OCI-LY7 (cell line): ENCODE measurements around the gene PLD5. TPM values are rescaled to one million over a fixed set of nuclear protein-coding genes. Genes with fewer than 3 reads are reported as not detected.
"Not testable (repeated sequence)": the region's sequence is repeated elsewhere in the genome, so short reads cannot be mapped to it uniquely, and the experiment has no call there.

Experiments used
- BruUV-seq: library from RNA; stranded (reverse); fragments of 400-500 nt; replicated peaks from 2 replicates; lab custom pipeline; 2021; lab: Mats Ljungman, UMichigan
- CTCF ChIA-PET: fragments of 300-600 bp; sonication (Branson Sonifier 250); formaldehyde crosslinking; loops from one replicate; lab custom pipeline; 2022; ENCODE audit warnings: antibody characterized with exemption; ENCODE audit not compliant: unreplicated experiment; lab: Charles Lee
- POLR2A ChIA-PET: fragments of 300-600 bp; sonication (Branson Sonifier 250); formaldehyde crosslinking; loops from one replicate; lab custom pipeline; 2022; ENCODE audit warnings: antibody characterized with exemption; lab: Charles Lee
- DNase-seq: peaks from one replicate; pipeline ENCODE4 v3.0.0-alpha.2; 2015; ENCODE audit warnings: low spot score
- H2AFZ ChIP-seq: fragments of 200-600 bp; sonication (generic), shearing (Covaris generic); 2 replicates; pipeline ENCODE4 v1.6.1; 2014; ENCODE audit warnings: mild to moderate bottlenecking, antibody characterized with exemption, low read length, moderate library complexity
- H3K27ac ChIP-seq: fragments of 200-600 bp; sonication (generic); 2 replicates; pipeline ENCODE4 v1.5.1; 2014; ENCODE audit warnings: mixed run types, low read depth, mild to moderate bottlenecking, moderate library complexity, low read length, inconsistent platforms; ENCODE audit not compliant: poor library complexity, severe bottlenecking
- H3K36me3 ChIP-seq: fragments of 200-600 bp; sonication (generic); 2 replicates; pipeline ENCODE4 v1.6.1; 2014; ENCODE audit warnings: mild to moderate bottlenecking, antibody characterized with exemption, low read length, moderate library complexity, mixed read lengths; ENCODE audit not compliant: insufficient read depth
- H3K4me1 ChIP-seq: fragments of 200-600 bp; sonication (generic); 2 replicates; pipeline ENCODE4 v1.5.1; 2014; ENCODE audit warnings: mild to moderate bottlenecking, low read length; ENCODE audit not compliant: insufficient read depth, poor library complexity, severe bottlenecking
- H3K4me2 ChIP-seq: fragments of 200-600 bp; sonication (generic); 2 replicates; pipeline ENCODE4 v1.6.1; 2014; ENCODE audit warnings: mild to moderate bottlenecking, low read length
- H3K4me3 ChIP-seq: fragments of 200-600 bp; sonication (generic); 2 replicates; pipeline ENCODE4 v1.5.1; 2014; ENCODE audit warnings: mild to moderate bottlenecking, low read depth, low read length; ENCODE audit not compliant: poor library complexity, severe bottlenecking
- H3K79me2 ChIP-seq: fragments of 200-600 bp; sonication (generic); 2 replicates; pipeline ENCODE4 v1.6.1; 2016; ENCODE audit warnings: low read depth, mild to moderate bottlenecking, low read length, moderate library complexity, mixed read lengths; ENCODE audit not compliant: insufficient read depth
- H3K9me2 ChIP-seq: fragments of 200-600 bp; sonication (generic); 2 replicates; pipeline ENCODE4 v1.6.1; 2016; ENCODE audit warnings: mild to moderate bottlenecking, low read length, mixed read lengths; ENCODE audit not compliant: insufficient read depth
- H3K9me3 ChIP-seq: fragments of 200-600 bp; sonication (generic); 2 replicates; pipeline ENCODE4 v1.6.1; 2014; ENCODE audit warnings: mild to moderate bottlenecking, mixed run types, low read length, mixed read lengths
- H4K20me1 ChIP-seq: fragments of 200-600 bp; sonication (generic); 2 replicates; pipeline ENCODE4 v1.6.1; 2014; ENCODE audit warnings: mild to moderate bottlenecking, antibody characterized with exemption, low read length, moderate library complexity, mixed read lengths; ENCODE audit not compliant: insufficient read depth
- CTCF ChIP-seq: fragments of 200-600 bp; sonication (generic); conservative IDR thresholded peaks from 2 replicates; pipeline ENCODE4 v1.5.1; 2014; ENCODE audit warnings: mild to moderate bottlenecking, antibody characterized with exemption, low read length, moderate library complexity, mixed read lengths
- EZH2phosphoT487 ChIP-seq: fragments of 200-600 bp; sonication (generic); IDR thresholded peaks from 2 replicates; pipeline ENCODE4 v1.6.1; 2018; ENCODE audit warnings: low read depth, borderline replicate concordance, mild to moderate bottlenecking, mixed run types, antibody characterized with exemption, low read length, moderate library complexity, mixed read lengths
- intact Hi-C: fragments of 100-400 bp; cut with micrococcal nuclease; formaldehyde crosslinking; loops from one replicate; pipeline ENCODE4 v1.10.0; 2022; ENCODE audit not compliant: unreplicated experiment
- total RNA-seq, 2 experiments: library from RNA; depleted of rRNA in 1 of 2; stranded (reverse); fragments of >200 nt in 1 of 2; shearing (Covaris generic) in 1 of 2; gene quantifications; 2 replicates each; pipeline ENCODE4 v1.2.3, GENCODE V29; 2014 to 2022

Gene PLD5
- total RNA-seq, 2 experiments from 2014 or later = not detected

- Histone ChIP-seq H4K20me1 (no peaks in the 10 kb centered on the region), H3K27ac (no peak overlapping the region), H3K4me3 (no peak overlapping the region), H3K79me2 (no peaks in the 10 kb centered on the region), H3K9me3 (no peaks in the 10 kb centered on the region), H3K4me2 (no peak overlapping the region), H2AFZ (no peak overlapping the region), H3K36me3 (no peaks in the 10 kb centered on the region), H3K4me1 (no peaks in the 10 kb centered on the region), H3K9me2 (no peaks in the 10 kb centered on the region)
- no peak for TF ChIP-seq CTCF
- no peak for TF ChIP-seq EZH2phosphoT487
- intact Hi-C loops = no loop called here
- no TSS peak for BruUV-seq
- DNase-seq = no peak
- ChIA-PET POLR2A (no interaction called here), CTCF (no interaction called here)
Measured at GRCh38 chr1:242462867-242463266, 61.6 kb downstream of the PLD5 start.

GRCh38 chr1:242459740-242460139, 64.8 kb downstream of the PLD5 start:
- intact Hi-C loops, H3K4me1 ChIP-seq, POLR2A ChIA-PET, H3K9me2 ChIP-seq, H3K27ac ChIP-seq, H3K4me3 ChIP-seq, H3K9me3 ChIP-seq, CTCF ChIA-PET, H3K36me3 ChIP-seq, H2AFZ ChIP-seq, H4K20me1 ChIP-seq, DNase-seq, H3K4me2 ChIP-seq, BruUV-seq, H3K79me2 ChIP-seq: not testable (repeated sequence)

- H4K20me1 ChIP-seq = no peaks in the 10 kb centered on the region
- H3K9me3 ChIP-seq = no peaks in the 10 kb centered on the region
- H3K79me2 ChIP-seq = no peaks in the 10 kb centered on the region
- no peaks in the 10 kb centered on the region for H3K4me1 ChIP-seq
- no peaks in the 10 kb centered on the region for H3K36me3 ChIP-seq
- H3K9me2 ChIP-seq = no peaks in the 10 kb centered on the region
- BruUV-seq = no TSS peak
- CTCF ChIA-PET = no interaction called here
- H3K4me3 ChIP-seq = no peak overlapping the region
- H2AFZ ChIP-seq = no peak overlapping the region
- TF ChIP-seq EZH2phosphoT487 (no peak), CTCF (no peak)
- intact Hi-C loops = no loop called here
- DNase-seq = no peak
- no peak overlapping the region for H3K27ac ChIP-seq
- H3K4me2 ChIP-seq = no peak overlapping the region
- POLR2A ChIA-PET = no interaction called here
Measured at GRCh38 chr1:242456726-242457269, 67.7 kb downstream of the PLD5 start.
